Activated naive CD8-positive, alpha-beta T cell (primary cell): Measurements from ENCODE around the gene ZNF414.
"Not testable (repeated sequence)": the region's sequence is repeated elsewhere in the genome, so short reads cannot be mapped to it uniquely, and the experiment has no call there.

Experiments
- H3K27ac Mint-ChIP-seq: one replicate; pipeline ENCODE4 v1.8.0; 2021; ENCODE audit warnings: mixed read lengths
- H3K27me3 Mint-ChIP-seq: one replicate; pipeline ENCODE4 v1.8.0; 2021; ENCODE audit warnings: mixed read lengths
- H3K36me3 Mint-ChIP-seq: one replicate; pipeline ENCODE4 v1.8.0; 2021; ENCODE audit warnings: mixed read lengths
- H3K4me1 Mint-ChIP-seq: one replicate; pipeline ENCODE4 v1.8.0; 2021; ENCODE audit warnings: low read depth, mixed read lengths
- H3K4me3 Mint-ChIP-seq: one replicate; pipeline ENCODE4 v1.8.0; 2021; ENCODE audit warnings: mild to moderate bottlenecking, mixed read lengths
- H3K9me3 Mint-ChIP-seq: one replicate; pipeline ENCODE4 v1.8.0; 2021; ENCODE audit warnings: low read depth, mixed read lengths

ZNF414 gene

DNA sequence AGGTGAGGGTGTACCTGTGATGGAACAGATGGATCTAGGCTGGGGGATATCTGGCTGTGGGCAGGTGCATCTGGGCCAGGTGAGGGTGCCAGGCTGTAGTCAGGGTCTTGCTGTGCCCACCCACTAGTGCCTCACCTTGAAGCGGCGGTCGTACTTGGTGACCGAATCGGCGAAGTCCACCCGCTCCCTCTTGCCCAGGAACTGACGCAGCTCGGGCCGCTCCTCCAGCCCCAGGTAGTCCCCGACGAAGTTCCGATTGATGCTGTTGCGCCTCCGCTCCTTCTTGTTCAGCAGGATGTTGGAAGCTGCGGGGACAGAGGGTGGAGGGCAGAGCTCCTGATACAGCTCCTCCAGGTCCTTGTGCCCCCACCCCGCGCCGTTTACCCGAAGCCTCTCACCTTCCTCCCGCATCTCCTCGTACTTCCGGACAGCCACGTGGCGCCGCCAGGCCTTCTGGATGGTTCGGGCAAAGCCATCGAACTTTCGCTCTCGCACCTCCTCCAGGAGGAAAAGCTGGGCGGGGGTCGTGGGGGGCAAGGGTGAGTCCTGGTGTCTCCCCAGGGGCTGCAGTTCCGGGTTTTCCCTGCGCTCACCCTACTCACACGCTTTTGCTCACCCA is 16.2 kb upstream of the ZNF414 start:
- Mint-ChIP-seq H3K27me3 (no peaks in the 10 kb centered on the region), H3K4me1 (peaks cover 8% of the 10 kb centered on the region), H3K9me3 (no peaks in the 10 kb centered on the region), H3K36me3 (peaks cover 3% of the 10 kb centered on the region), H3K4me3 (no peak overlapping the region), H3K27ac (no peak overlapping the region)

DNA sequence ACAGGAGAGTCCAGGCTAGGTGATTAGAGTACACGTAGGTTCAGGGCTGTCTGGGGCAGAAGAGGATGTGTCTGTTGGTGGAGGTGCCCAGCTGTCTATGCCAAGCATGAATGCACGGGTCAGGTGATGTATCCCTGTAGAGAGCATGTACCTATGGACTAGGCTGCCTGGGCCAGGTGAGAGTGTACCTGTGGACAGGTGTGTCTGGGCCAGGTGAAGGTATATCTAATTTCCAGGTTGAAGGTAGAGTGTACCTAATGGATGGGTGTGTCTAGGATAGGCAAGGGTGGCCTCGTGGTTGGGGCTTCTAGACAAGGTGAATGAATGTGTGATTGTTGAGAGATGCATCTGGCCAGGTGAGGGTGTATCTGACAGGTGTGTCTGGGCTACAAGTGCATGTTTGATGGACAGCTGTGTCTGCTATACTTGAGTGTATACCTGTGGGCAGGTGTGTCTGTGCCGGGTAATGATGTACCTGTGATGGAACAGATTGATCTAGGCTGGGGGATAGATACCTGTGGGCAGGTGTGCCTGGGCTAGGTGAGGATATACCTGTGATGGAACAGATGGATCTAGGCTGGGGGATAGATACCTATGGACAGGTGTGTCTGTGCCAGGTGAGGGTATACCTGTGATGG is 15.5 kb upstream of the ZNF414 start:
- H3K27me3 Mint-ChIP-seq: no peaks in the 10 kb centered on the region
- no peak overlapping the region for H3K4me3 Mint-ChIP-seq
- H3K36me3 Mint-ChIP-seq: peaks cover 3% of the 10 kb centered on the region
- no peaks in the 10 kb centered on the region for H3K9me3 Mint-ChIP-seq
- H3K27ac Mint-ChIP-seq: no peak overlapping the region
- H3K4me1 Mint-ChIP-seq: peaks cover 8% of the 10 kb centered on the region

DNA sequence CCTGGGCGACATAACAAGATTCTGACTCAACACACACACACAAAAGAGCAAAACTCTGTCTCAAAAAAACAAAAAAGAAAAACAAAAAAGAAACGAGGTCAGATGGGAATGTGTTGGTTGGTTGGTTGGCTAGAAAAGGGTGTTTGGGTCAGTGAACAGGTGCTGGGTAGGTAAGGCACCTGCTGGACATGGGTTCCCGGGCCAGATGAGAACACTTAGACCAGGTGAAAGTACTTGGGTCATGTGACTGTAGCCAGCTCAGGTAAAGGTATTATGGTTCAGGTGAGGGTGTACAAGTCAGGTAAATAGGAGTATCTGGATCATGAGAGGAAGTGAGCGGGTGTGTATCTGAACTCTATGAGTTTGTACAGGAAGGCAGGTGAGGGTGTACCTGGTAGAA is 14.5 kb upstream of the ZNF414 start:
- H3K9me3 Mint-ChIP-seq: no peaks in the 10 kb centered on the region
- H3K36me3 Mint-ChIP-seq: peaks cover 3% of the 10 kb centered on the region
- H3K4me3 Mint-ChIP-seq: no peak overlapping the region
- H3K27me3 Mint-ChIP-seq: no peaks in the 10 kb centered on the region
- H3K27ac Mint-ChIP-seq: no peak overlapping the region
- peaks cover 8% of the 10 kb centered on the region for H3K4me1 Mint-ChIP-seq

DNA sequence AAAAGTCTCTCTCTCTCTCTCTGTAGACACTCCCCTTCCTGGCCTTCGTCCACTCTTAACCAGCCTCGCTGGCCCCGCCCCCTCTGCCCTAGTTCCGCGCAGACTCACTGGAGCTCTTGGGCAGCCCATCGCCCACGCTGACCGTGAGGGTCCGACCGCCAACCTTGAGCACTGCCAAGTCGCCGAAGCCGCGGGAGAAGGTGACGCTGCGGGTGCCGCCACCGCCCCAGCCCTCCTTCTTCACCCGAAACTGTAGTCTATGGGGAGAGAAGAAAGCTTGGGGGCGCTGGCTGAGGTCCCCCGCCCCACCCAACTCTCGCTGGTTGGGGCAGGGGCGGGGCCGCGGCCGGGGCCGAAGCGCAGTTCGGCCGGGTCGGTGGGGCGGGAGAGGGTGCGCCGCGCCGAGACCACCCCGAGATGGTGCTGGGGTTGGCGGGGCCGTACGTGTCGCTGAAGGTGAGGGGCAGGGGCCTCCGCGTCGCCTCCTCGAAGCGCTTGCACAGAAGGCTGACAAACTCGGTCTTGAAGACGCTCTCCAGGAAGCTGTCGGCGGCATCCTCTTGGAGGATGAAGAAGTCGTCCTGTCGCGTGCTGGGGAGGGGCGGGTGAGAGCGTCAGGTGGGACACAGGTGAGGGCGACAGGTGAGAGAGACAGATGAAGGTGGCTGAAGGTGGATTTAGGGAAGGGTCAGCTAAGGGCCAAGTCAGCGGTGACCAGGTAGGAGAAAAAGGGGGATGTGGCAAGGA is 12.6 kb upstream of the ZNF414 start:
- Mint-ChIP-seq H3K4me1 (peaks cover 8% of the 10 kb centered on the region), H3K27ac (no peak overlapping the region), H3K27me3 (no peaks in the 10 kb centered on the region), H3K9me3 (no peaks in the 10 kb centered on the region), H3K4me3 (no peak overlapping the region), H3K36me3 (peaks cover 3% of the 10 kb centered on the region)

DNA sequence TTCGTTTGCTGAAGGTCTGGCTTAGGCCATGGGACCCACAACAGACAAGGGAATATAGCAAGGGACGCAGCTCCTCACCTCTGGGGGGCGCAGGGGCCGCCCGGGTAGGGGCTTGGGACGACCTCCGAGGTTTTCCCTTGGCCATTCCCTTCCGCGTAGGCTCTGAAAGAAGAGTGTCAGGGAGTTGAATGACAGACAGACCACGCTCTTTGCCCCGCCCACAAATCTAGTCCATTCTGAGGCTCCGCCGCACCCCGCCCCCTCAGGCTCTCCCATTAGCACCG is 11.4 kb upstream of the ZNF414 start:
- Mint-ChIP-seq H3K27me3 (no peaks in the 10 kb centered on the region), H3K4me3 (no peak overlapping the region), H3K4me1 (peaks cover 14% of the 10 kb centered on the region), H3K9me3 (no peaks in the 10 kb centered on the region), H3K27ac (no peak overlapping the region), H3K36me3 (peaks cover 3% of the 10 kb centered on the region)

DNA sequence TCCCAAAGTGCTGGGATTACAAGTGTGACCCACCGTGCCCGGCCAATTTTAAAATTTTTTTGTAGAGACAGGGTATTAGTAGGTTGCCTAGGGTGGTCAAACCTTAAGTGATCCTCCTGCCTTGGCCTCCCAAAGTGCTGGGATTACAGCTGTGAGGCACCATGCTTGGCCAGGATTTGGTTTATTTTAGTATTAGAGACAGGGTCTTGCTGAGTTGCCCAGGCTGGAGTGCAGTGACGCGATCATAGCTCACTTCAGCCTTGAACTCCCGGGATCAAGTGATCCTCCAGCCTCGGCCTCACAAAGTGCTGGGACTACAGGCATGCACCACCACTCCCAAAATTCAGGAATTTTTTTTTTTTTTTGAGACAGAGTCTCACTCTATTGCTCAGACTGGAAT is 5.4 kb upstream of the ZNF414 start:
- H3K4me1 Mint-ChIP-seq: peaks cover 46% of the 10 kb centered on the region
- H3K36me3 Mint-ChIP-seq: no peaks in the 10 kb centered on the region
- no peak overlapping the region for H3K4me3 Mint-ChIP-seq
- H3K27ac Mint-ChIP-seq: peak overlapping the region; percentile 54
- no peaks in the 10 kb centered on the region for H3K27me3 Mint-ChIP-seq
- H3K9me3 Mint-ChIP-seq: no peaks in the 10 kb centered on the region

DNA sequence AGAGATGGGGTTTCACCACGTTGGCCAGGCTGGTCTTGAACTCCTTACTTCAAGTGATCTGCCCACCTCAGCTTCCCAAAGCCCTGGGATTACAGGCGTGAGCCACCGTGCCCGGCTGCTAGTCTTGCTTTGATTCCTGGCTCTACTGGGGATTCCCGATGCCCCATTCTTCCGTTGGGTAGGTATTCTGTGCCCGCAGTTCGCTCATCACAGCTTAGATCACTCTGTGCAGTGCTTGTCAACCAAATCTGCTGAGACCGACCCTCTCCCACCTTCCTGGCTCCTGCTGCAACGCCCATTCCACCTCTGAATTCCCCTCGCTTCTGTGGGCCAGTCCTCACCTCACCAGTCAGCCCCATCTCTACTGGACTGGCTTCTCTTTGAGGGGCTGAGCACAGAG is 4.6 kb upstream of the ZNF414 start:
- H3K27ac Mint-ChIP-seq: peak overlapping the region; percentile 88
- peak overlapping the region; percentile 57 for H3K4me3 Mint-ChIP-seq
- H3K4me1 Mint-ChIP-seq: peaks cover 50% of the 10 kb centered on the region

DNA sequence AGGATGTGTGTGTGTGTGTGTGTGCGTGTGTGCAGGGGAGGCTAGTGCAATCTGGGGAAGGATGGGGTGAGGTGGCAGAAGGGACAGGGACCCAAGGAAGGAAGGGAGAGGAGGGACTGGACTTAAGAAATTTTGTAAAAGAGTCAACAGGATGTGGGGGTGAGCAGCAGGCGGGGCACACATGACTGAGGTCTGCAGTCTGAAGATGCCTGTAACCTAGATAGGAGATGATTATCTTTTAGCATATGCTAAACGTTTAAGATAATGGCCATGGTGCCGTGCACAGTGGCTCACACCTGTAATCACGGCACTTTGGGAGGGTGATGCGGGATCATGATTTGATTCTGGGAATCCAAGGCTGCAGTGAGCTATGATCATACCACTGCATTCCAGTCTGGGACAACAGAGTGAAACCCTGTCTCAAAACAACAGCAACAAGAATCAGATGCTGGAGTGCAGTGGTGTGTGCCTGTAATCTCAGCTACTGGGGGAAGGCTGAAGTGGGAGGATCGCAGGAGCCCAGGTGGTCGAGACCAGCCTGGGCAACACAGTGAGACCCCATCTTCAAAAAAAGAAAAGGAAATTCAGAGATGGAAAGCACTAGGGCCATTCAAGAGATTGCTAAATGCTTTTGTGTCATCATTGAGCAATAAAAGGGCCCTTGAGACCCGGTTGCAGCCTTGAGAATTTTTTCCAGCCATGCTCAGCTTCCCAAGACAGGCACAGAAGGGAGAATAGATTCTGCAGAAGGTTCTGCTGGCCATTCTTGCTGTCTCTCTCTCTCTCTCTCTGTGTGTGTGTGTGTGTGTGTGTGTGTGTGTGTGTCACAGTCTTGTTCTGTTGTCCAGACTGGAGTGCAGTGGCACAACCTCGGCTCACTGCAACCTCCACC is 3.8 kb upstream of the ZNF414 start:
- Mint-ChIP-seq H3K4me3 (peak overlapping the region; percentile 52), H3K27ac (peak overlapping the region; percentile 88), H3K36me3 (no peaks in the 10 kb centered on the region), H3K9me3 (no peaks in the 10 kb centered on the region), H3K4me1 (peaks cover 53% of the 10 kb centered on the region), H3K27me3 (no peaks in the 10 kb centered on the region)

More for the DNA sequence above, 4.6 kb upstream of the ZNF414 start:
- no peaks in the 10 kb centered on the region for H3K9me3 Mint-ChIP-seq
- H3K36me3 Mint-ChIP-seq: no peaks in the 10 kb centered on the region
- H3K27me3 Mint-ChIP-seq: no peaks in the 10 kb centered on the region

DNA sequence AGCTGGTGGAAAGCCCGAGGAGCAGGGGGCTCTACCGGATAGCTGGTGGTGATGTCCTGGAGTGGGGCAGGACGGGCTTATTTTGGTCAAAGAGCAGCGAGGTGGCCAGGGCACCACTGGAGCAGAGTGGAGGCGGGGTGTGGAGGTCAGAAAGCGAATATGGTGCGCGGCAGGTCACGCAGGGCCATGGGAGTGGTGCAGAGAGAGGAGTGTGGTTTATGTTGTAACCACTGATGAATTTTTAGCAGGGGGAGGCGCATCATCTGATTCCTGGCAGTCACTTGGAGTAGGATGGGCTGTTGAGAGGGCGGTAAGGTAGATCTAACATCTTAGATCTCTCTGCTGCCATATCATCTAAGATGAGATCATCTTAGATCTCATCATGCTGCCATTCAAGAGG is 1.4 kb upstream of the ZNF414 start:
- Mint-ChIP-seq H3K9me3 (no peaks in the 10 kb centered on the region), H3K27me3 (no peaks in the 10 kb centered on the region), H3K27ac (peak overlapping the region; percentile 98), H3K36me3 (no peaks in the 10 kb centered on the region), H3K4me1 (peaks cover 53% of the 10 kb centered on the region), H3K4me3 (peak overlapping the region; percentile 92)

DNA sequence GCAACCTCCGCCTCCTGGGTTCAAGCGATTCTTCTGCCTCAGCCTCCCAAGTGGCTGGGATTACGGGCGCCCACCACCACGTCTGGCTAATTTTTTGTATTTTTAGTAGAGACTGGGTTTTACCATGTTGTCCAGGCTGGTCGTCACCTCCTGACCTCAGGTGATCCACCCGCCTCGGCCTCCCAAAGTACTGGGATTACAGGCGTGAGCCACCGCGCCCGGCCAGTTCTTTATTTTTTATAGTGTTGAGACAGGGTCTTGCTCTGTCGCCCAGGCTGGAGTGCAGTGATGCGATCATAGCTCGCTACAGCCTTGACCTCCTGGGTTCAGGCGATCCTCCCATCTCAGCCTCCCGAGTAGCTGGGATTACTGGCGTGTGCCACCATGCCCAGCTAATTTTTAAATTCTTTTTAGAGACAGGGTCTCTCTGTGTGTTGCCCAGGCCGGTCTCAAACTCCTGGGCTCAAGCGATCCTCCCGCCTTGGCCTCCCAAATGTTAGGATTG is 590 bp upstream of the ZNF414 start:
- not testable (repeated sequence) for H3K9me3 Mint-ChIP-seq, H3K36me3 Mint-ChIP-seq, H3K27me3 Mint-ChIP-seq
- Mint-ChIP-seq H3K4me1 (peaks cover 50% of the 10 kb centered on the region), H3K4me3 (peak overlapping the region; percentile 92), H3K27ac (peak overlapping the region; percentile 98)

DNA sequence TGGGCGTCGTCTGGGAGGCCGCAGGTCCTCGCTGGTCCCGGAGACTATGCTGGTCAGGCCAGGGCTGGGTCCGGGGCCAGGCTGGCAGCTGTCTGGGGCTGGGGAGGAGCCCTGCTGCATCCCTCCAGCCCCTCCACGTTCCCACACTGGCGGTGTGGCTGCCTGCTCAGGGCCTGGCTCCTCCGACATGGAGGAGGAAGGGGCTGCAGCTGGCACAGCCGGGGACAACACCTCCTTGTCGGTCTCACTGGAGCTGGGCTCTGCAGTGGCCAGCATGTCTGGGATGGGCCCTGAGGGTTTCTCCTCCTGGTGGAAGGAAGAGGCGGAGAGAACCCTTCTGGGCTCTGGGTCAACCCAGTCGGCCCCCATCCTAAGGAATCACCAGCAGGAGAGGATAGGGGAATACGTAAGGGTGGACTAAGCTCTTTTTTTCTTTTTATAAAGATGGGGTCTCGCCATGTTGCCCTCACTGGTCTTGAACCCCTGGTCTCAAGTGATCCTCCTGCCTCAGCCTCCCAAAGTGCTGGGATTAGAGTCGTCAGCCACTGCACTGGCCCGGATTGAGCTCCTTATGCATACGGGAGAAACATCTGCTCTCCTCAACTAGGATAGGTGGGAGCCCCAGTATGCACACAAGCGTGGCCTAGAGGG is 806 bp downstream of the ZNF414 start:
- peak overlapping the region; percentile 92 for H3K4me3 Mint-ChIP-seq
- peaks cover 40% of the 10 kb centered on the region for H3K4me1 Mint-ChIP-seq
- no peaks in the 10 kb centered on the region for H3K27me3 Mint-ChIP-seq
- H3K27ac Mint-ChIP-seq: peak overlapping the region; percentile 98
- no peaks in the 10 kb centered on the region for H3K9me3 Mint-ChIP-seq
- no peaks in the 10 kb centered on the region for H3K36me3 Mint-ChIP-seq

DNA sequence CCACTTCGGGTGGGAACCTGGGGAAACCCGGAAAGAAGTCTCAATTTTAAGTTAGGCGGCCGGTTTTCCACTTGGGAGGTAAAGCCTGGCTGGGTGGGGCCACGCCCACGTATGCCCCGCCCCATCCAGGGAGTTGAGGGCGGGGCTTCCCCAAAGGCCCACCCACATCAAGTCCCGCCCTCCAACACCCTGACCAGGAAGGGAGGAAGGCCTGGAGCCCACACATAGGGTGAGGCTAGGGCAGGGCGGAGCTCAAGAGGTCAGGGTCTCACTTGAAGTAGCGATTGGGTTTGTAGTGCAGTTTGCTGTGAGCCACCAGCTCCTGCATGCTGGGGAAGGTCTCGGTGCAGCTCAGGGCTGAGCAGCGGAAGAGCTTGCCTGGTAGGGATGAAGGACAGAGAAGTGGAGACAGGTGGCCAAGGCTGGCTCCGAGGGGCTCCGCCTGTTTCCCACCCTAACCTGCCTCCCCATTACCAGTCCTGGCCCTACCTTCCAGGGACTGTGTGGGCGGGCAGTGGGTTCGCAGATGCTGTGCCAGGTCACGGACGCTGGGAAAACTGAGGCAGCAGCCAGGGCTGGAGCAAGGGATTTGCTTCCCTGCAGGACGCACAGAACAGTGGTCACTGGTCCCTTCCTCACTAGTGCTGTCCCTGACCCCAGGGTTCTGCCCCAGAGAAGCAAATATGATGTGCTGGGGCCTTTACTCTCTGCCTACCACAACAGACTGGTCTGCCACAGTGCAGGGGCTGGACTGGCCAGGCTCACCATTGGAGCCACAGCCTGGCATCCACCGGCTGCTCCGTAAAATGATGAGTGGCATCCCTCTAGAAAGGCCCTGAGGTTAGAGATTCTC is 1.6 kb downstream of the ZNF414 start:
- H3K36me3 Mint-ChIP-seq: no peaks in the 10 kb centered on the region
- H3K27me3 Mint-ChIP-seq: no peaks in the 10 kb centered on the region
- H3K4me1 Mint-ChIP-seq: peaks cover 32% of the 10 kb centered on the region
- peak overlapping the region; percentile 79 for H3K27ac Mint-ChIP-seq
- H3K4me3 Mint-ChIP-seq: peak overlapping the region; percentile 78
- H3K9me3 Mint-ChIP-seq: no peaks in the 10 kb centered on the region

DNA sequence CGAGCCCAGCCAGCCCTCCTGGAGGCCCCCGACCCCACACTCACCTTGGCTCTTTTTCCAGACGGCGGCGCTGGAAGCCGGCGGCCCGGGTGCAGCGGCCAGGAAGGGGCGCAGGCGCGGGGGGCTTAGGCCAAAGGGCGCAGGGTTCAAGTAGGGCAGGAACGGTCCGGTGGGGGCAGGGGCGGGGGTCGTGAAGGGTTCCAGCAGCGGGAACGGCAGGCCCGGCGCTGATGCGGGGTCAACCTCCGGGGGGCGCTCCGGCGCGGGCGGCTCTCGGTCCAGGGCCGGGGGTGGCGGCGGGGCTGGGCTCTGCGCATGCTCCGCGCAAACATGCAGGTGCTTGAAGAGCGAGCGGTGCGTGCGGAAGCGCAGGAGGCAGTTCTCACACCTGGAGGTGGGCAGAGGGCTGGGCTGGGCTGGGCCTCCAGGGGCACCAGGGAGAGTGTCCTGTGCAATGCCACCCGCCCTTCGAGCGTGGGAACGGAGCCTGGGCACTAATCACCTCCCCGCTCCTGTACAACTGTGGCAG is 2.3 kb downstream of the ZNF414 start:
- H3K4me3 Mint-ChIP-seq: no peak overlapping the region
- H3K27me3 Mint-ChIP-seq: no peaks in the 10 kb centered on the region
- no peaks in the 10 kb centered on the region for H3K36me3 Mint-ChIP-seq
- H3K4me1 Mint-ChIP-seq: peaks cover 29% of the 10 kb centered on the region
- no peaks in the 10 kb centered on the region for H3K9me3 Mint-ChIP-seq
- no peak overlapping the region for H3K27ac Mint-ChIP-seq
